GM18520 (cell line): Measurements from ENCODE around the gene NMNAT3.

Experiments
- ATAC-seq: cut with Tn5 transposase; IDR thresholded peaks from one replicate; pipeline ENCODE4 v1.9.1; 2021; ENCODE audit not compliant: unreplicated experiment

NMNAT3 gene

GRCh38 chr3:139677388-139678155 is at the start of gene NMNAT3:
TSS of gene NMNAT3 (minus strand) at chr3:139677972. CDS start at chr3:139627724, 50,248 bp downstream.
- ATAC-seq = peak; percentile 75

DNA sequence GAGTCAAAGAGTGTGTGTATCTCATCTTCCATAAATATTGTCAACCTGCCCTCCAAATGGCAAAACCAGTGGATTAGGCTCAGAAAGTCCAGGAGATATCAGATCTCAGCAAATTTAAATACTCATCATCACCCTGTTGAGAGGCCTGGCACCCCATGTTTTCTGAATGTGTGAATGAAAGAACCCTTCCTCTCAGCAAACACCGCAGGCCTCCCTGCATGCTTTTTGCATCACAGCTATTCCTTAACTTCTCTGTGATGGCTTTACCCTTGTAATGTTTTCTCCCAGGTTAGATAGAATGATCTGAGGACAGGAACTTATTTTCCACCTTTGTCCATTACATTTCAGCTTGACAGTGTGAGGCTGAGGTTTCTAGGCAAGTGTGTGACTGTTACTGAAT is 43.6 kb upstream of the NMNAT3 start:
- no peak for ATAC-seq

DNA sequence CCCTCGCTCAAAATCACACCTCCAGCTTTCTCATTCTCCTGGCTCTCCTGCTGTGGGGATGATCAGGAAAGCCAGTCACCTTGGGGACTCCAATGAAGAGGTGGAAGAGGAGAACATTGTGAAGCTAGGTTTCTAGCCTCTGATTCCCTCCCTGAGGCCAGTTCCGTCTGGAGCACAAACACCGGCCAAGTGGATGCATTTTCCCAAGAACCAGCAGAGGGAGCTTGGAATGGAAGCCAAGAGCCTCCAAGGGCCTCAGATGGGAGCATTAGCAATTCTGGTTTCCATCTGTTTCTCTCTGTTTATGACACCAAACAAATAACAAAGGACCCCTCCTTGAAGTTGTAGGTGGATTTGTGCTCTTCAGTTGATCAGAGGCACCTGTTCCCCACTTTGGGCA is 40.6 kb upstream of the NMNAT3 start:
- ATAC-seq = no peak

DNA sequence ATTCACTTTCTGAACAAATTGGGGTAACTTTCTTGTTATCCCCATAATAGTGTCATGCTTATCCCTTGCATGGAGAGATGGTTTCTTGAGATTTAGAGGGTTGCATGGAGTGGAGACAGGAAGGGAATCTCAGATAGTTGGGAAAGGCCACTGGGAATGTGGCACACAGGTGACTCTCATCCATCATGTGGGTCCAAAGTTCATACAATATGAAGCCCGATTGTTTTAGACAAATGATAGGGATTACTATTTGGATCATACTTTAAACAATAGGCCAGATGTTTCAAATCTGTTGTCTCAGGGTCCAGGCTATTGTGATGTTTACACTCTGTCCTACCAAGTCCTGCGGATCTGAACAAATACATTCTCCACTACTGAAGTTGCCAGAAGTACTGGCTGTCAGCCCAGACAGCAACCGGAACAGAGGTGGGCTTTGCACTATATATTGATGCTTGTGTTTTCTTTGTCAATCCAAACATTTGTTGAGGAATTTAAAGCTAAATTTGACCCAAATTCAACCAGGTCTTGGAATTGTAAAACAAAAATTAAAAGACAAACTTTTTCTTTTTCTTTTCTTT is 39.2 kb upstream of the NMNAT3 start:
- no peak for ATAC-seq

GRCh38 chr3:139715743-139716360 is 38.1 kb upstream of the NMNAT3 start:
- no peak for ATAC-seq

DNA sequence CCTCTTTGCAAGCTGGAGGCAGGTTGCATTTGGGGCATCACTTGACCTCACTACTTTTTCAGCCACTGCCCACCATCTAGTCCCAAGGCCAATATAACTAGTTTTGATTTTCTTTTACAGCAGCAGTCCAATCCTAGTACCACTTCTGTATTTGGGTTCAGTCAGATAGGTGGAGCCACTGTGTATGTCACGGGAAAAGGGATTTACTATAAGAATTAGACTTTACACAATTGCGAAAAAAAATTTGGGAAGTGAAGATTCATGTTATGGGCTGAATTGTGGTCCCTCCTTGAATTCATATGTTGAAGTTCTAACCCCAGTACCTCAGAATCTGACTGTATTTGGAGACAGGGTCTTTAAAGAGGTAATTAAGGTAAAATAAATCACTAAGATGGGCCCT is 37.4 kb upstream of the NMNAT3 start:
- no peak for ATAC-seq

DNA sequence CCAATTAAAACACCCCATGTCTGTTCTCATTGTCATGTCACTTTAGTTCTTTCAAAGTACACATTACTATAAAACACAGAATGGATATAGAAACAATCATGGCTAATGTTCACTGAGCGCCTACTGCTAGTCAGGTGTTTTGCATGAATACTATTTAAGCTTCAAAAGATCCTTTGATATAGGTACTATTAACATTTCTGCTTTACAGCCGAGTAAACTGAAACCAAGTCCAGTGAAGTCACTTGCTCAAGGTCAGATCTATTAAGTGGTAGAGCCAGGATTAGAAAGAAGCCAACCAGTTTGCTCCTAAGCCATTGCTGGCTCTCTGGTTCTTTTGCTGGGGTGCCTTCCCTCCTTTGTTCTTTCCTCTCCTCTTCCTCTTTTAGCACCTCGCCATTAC is 32.4 kb upstream of the NMNAT3 start:
- no peak for ATAC-seq

- no peak for ATAC-seq
Observed at GRCh38 chr3:139705631-139706030, 27.9 kb upstream of the NMNAT3 start.

GRCh38 chr3:139696314-139696604 is 18.5 kb upstream of the NMNAT3 start:
- ATAC-seq = no peak

GRCh38 chr3:139695426-139696313 is 17.9 kb upstream of the NMNAT3 start:
- ATAC-seq = no peak

DNA sequence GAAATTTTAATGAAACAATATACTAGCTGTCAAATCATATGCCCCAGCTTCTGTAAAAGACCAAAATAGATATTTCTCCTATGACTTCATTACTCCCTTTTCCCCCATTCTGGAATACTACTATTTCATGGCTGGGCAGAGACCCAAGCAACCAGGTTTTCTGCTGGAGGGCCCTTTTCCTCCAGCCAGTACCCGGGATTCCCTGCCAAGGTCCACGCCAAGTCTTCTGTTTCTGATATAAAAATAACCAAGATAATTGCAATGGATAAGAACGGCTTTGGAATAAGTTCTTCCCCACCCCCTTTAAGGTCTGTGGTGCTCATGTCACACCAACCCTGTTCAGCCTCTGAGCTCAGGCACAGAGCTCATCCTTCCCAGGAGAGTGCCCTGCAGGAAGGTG is 17.2 kb upstream of the NMNAT3 start:
- no peak for ATAC-seq

GRCh38 chr3:139694542-139694941 is 16.8 kb upstream of the NMNAT3 start:
- no peak for ATAC-seq

- ATAC-seq = no peak
Observed at GRCh38 chr3:139691619-139692018, 13.8 kb upstream of the NMNAT3 start.

GRCh38 chr3:139689708-139690228 is 12.0 kb upstream of the NMNAT3 start:
- no peak for ATAC-seq

DNA sequence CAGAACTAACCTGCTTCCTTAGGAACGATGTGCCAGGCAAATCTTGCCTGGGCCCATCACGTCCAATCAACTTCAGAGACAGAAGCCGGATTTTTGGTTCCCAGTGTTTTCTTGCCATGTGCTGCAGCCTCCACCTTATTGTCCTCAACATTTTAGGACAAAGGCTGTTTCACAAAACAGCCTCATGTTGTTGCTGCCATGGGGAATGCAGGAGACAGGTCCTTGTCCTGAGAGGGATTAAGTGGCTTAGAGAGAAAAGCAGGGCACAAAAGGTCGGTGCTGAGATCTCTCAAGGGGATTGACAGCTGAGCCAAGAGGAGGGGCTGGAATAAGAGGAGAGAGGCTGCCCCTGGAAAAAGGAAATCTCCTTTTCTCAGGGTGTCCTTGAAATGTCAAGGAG is 11.3 kb upstream of the NMNAT3 start:
- ATAC-seq = no peak

DNA sequence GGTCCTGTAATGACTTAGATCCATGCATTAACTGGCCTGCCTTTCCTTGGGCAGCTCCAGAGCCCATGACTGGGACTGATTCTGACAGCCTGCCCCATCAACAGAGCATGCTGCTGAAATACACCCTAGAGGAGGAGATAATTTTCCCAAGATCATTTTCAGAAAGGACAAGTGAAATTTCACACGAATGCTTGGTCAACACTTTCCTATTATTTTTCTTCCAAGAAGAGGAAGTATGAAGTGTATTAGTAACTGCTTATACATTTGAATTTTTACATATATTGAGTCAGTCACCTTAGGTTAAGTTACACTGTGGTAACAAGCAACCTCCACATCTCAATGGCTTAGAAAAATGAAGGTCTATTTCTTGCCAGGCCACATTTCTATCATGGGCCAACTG is 9.7 kb upstream of the NMNAT3 start:
- no peak for ATAC-seq

- no peak for ATAC-seq
Observed at GRCh38 chr3:139686624-139687023, 8.9 kb upstream of the NMNAT3 start.

DNA sequence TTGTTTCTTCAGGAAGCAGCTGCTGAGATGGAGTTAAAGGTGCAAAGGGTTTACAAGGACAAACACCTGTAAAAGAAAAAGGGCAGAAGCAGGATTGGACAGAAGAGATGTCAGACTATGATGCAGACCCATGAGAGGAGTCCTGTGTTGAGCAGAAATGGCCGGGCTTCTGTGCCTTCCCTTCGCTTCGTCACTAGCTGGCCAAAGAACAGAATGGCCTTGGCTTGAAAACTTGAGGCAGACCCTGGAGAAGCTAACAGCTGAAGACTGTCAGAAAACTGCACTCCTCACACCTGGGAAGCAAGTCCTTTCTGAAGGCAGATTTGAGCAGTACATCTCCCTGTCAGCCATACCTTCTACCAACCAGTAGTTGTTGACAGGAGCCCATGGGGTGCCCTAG is 8.4 kb upstream of the NMNAT3 start:
- no peak for ATAC-seq

- ATAC-seq = no peak
Observed at GRCh38 chr3:139679220-139679775, 1.5 kb upstream of the NMNAT3 start.

DNA sequence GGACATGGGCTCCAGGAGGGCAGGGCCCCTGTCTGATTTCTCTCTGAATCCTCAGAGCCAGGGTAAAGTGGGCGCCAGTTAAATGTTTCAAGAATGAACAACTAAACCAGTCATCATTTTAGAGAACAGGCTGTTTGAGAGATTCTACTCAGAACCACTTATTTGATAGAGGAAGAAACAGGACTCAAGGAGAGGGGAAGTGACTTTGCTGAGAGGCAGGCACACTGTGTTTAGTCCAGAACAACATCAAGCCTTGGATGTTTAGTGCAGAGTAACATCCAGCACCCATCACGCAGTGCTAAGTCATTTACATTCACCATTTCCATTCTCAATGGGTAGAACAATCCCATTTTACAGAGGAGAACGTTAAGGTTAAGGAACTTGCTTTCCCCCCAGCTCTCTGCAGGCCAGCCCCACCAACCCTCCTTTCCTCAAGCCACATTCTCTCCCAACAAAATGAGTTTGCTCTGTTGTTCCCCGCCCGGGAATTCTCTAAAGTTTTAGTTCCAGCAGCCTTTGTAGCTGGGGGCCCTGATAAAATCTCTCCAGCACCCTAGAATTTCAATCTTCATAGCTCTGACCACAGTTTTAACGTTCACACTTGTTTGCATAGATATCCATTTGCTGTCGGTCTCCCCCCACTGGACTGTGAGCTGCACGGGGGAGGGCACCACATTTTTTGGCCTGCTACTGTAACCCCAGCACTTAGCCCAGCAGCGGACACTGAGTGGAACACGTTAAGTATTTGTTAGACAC is 962 bp downstream of the NMNAT3 start:
- no peak for ATAC-seq
